Naive thymus-derived CD4-positive, alpha-beta T cell (primary cell): ENCODE measurements around the gene S100A8. TPM values are rescaled to one million over a fixed set of nuclear protein-coding genes. Genes with fewer than 3 reads are reported as not detected.
"Not testable (repeated sequence)": the region's sequence is repeated elsewhere in the genome, so short reads cannot be mapped to it uniquely, and the experiment has no call there.

Source experiments
- ATAC-seq: fragments of 150-1000 bp; cut with Tn5 transposase; 2 replicates; pipeline ENCODE4 v1.10.0; 2021; ENCODE audit warnings: mild to moderate bottlenecking, moderate library complexity
- CTCF ChIA-PET: fragments of 350-600 bp; sonication (Branson Sonifier 250); formaldehyde crosslinking; loops from one replicate; lab custom pipeline; 2021; ENCODE audit warnings: antibody characterized with exemption; lab: Charles Lee
- POLR2A ChIA-PET: fragments of 350-600 bp; sonication (Branson Sonifier 250); formaldehyde crosslinking; loops from one replicate; lab custom pipeline; 2021; ENCODE audit warnings: antibody characterized with exemption, inconsistent platforms; lab: Charles Lee
- DNase-seq, 9 donors: peaks; one replicate each; pipeline versions ENCODE4 v3.0.0 to v3.0.0-alpha.2; 2020 to 2022; ENCODE audit warnings: mixed read lengths in 1 of 9
- H3K27ac ChIP-seq: one replicate; pipeline ENCODE4 v1.7.0; 2013; ENCODE audit warnings: mild to moderate bottlenecking, low read depth, low read length, moderate library complexity
- H3K27me3 ChIP-seq, 2 donors: one replicate each; pipeline ENCODE4 v1.7.0; 2013; ENCODE audit warnings: low read length in 2 of 2, mild to moderate bottlenecking in 2 of 2, moderate library complexity in 2 of 2; ENCODE audit not compliant: control insufficient read depth in 2 of 2, insufficient read depth in 2 of 2
- H3K36me3 ChIP-seq, 3 experiments: 1 replicate in 2 of 3; 2 replicates in 1 of 3; pipeline ENCODE4 v1.7.0; 2013; ENCODE audit warnings: low read length in 3 of 3, mild to moderate bottlenecking in 3 of 3, moderate library complexity in 1 of 3; ENCODE audit not compliant: insufficient read depth in 3 of 3, control insufficient read depth in 2 of 3
- H3K4me1 ChIP-seq, 2 donors: one replicate each; pipeline ENCODE4 v1.7.0; 2013; ENCODE audit warnings: low read length in 2 of 2, mild to moderate bottlenecking in 2 of 2, moderate library complexity in 1 of 2; ENCODE audit not compliant: control insufficient read depth in 2 of 2, insufficient read depth in 2 of 2
- H3K4me3 ChIP-seq: 2 replicates; pipeline ENCODE4 v1.7.0; 2013; ENCODE audit warnings: mild to moderate bottlenecking, low read length
- H3K9me3 ChIP-seq, 3 experiments: 1 replicate in 2 of 3; 2 replicates in 1 of 3; pipeline ENCODE4 v1.7.0; 2013; ENCODE audit warnings: low read length in 3 of 3; ENCODE audit not compliant: control insufficient read depth in 2 of 3
- H3K27ac Mint-ChIP-seq, 9 donors: one replicate each; pipeline ENCODE4 v1.8.0; 2020 to 2022; ENCODE audit warnings: mixed read lengths in 9 of 9, mild to moderate bottlenecking in 8 of 9, moderate library complexity in 5 of 9, inconsistent platforms in 2 of 9
- H3K27me3 Mint-ChIP-seq, 5 donors: one replicate each; pipeline ENCODE4 v1.8.0; 2021 to 2022; ENCODE audit warnings: mixed read lengths in 5 of 5, mild to moderate bottlenecking in 1 of 5
- H3K36me3 Mint-ChIP-seq, 5 donors: one replicate each; pipeline ENCODE4 v1.8.0; 2020 to 2022; ENCODE audit warnings: mixed read lengths in 5 of 5, mild to moderate bottlenecking in 3 of 5, inconsistent platforms in 1 of 5
- H3K4me1 Mint-ChIP-seq, 7 donors: one replicate each; pipeline ENCODE4 v1.8.0; 2020 to 2022; ENCODE audit warnings: mixed read lengths in 7 of 7, mild to moderate bottlenecking in 3 of 7, inconsistent platforms in 1 of 7
- H3K4me3 Mint-ChIP-seq, 10 donors: one replicate each; pipeline ENCODE4 v1.8.0; 2020 to 2022; ENCODE audit warnings: mild to moderate bottlenecking in 10 of 10, mixed read lengths in 10 of 10, moderate library complexity in 6 of 10, inconsistent platforms in 2 of 10
- H3K9me3 Mint-ChIP-seq, 11 donors: one replicate each; pipeline ENCODE4 v1.8.0; 2020 to 2022; ENCODE audit warnings: mixed read lengths in 11 of 11, mild to moderate bottlenecking in 4 of 11, inconsistent platforms in 1 of 11, moderate library complexity in 1 of 11
- intact Hi-C, 2 donors: fragments of 100-400 bp; cut with micrococcal nuclease; formaldehyde crosslinking; loops; one replicate each; pipeline ENCODE4 v1.15.1; 2023
- polyA plus RNA-seq, 2 donors: library from polyadenylated mRNA; unstranded; fragments of 300-500 nt; fragmentation: Illumina TruSeq; gene quantifications; one replicate each; pipeline ENCODE4 v1.2.3, GENCODE V29; 2021
- total RNA-seq, 6 experiments: library from RNA in 5 of 6; stranded (reverse) in 5 of 6; gene quantifications; 1 replicate in 5 of 6; 2 replicates in 1 of 6; pipeline ENCODE4 v1.2.3 and lab custom pipeline; 2021 to 2026

Gene S100A8
- total and polyA plus RNA-seq, 7 experiments from 2014 or later: 1.3 to 1,624 (median 6.7) TPM; not detected in 1

DNA sequence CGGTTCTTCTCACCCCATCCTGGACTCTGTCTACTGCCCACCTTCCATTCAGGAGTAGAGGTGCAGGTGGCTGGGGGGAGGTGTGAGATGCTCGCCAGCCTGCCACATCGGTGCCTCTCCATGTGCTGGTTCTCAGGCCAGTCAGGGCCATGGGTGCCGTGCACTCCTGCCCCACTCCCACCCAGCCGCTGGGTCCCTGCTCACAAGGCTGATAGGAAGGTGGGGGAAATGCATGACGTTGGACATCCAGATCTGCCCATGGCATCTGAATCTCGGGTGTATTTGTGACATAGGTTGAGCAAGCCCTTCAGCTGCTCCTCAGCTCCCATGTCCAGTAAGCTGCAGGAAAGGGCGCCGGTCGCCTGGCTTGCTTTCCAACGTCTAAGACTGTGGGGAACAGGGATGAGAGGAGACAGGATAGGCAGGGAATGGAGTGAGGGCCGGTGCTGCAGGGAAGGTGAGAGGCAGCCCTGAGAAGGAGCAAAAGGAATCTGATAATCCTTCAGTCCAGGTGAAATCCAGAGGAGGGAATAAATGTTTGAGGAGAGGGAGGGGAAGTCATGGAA, 37.3 kb upstream of the S100A8 start:
- ChIA-PET CTCF (no interaction called here), POLR2A (no interaction called here)
- H3K27me3 ChIP-seq: no peaks in the 10 kb centered on the region
- DNase-seq (no peak), ATAC-seq (no peak)
- Mint-ChIP-seq H3K4me3 (no peak overlapping the region), H3K9me3 (peaks cover 0 to 2% (median 0%) of the 10 kb centered on the region in 11 donors), H3K27me3 (peaks cover 5 to 52% (median 40%) of the 10 kb centered on the region in 5 donors), H3K4me1 (no peaks in the 10 kb centered on the region), H3K27ac (no peak overlapping the region), H3K36me3 (no peaks in the 10 kb centered on the region)
- no peaks in the 10 kb centered on the region for H3K9me3 ChIP-seq
- no peak overlapping the region for H3K4me3 ChIP-seq
- H3K27ac ChIP-seq: no peak overlapping the region
- H3K4me1 ChIP-seq: no peaks in the 10 kb centered on the region
- intact Hi-C loops: no loop called here
- H3K36me3 ChIP-seq: no peaks in the 10 kb centered on the region

DNA sequence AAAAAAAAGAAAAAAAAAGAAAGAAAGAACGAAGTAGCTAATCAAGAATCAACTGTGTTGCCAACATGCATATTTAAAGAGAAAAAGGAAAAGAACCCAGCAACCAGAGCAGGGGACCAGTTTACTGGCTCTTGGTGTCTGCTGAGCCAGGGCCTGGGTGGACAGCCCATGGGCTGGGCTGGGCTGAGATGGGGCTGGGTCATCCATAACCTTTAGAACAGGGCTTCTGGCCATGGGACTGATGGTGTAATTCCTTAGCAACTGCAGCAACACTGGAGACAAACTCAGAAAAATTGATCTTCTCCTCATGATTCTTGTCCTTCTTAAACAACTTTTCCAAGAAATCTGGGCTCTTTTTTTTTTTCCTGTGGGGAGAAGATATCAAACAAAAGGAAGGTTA, 35.9 kb upstream of the S100A8 start:
- no peaks in the 10 kb centered on the region for H3K36me3 ChIP-seq
- H3K4me1 ChIP-seq: no peaks in the 10 kb centered on the region
- peaks cover 0 to 2% (median 0%) of the 10 kb centered on the region in 11 donors for H3K9me3 Mint-ChIP-seq
- CTCF ChIA-PET: no interaction called here
- H3K4me1 Mint-ChIP-seq: no peaks in the 10 kb centered on the region
- no peak for DNase-seq
- H3K4me3 Mint-ChIP-seq: no peak overlapping the region
- H3K36me3 Mint-ChIP-seq: no peaks in the 10 kb centered on the region
- no peak overlapping the region for H3K27ac Mint-ChIP-seq
- intact Hi-C loops: no loop called here
- no peaks in the 10 kb centered on the region for H3K9me3 ChIP-seq
- H3K27me3 ChIP-seq: no peaks in the 10 kb centered on the region
- H3K27me3 Mint-ChIP-seq: peaks cover 5 to 52% (median 44%) of the 10 kb centered on the region in 5 donors
- no peak overlapping the region for H3K27ac ChIP-seq
- ATAC-seq: no peak
- no peak overlapping the region for H3K4me3 ChIP-seq
- POLR2A ChIA-PET: no interaction called here

DNA sequence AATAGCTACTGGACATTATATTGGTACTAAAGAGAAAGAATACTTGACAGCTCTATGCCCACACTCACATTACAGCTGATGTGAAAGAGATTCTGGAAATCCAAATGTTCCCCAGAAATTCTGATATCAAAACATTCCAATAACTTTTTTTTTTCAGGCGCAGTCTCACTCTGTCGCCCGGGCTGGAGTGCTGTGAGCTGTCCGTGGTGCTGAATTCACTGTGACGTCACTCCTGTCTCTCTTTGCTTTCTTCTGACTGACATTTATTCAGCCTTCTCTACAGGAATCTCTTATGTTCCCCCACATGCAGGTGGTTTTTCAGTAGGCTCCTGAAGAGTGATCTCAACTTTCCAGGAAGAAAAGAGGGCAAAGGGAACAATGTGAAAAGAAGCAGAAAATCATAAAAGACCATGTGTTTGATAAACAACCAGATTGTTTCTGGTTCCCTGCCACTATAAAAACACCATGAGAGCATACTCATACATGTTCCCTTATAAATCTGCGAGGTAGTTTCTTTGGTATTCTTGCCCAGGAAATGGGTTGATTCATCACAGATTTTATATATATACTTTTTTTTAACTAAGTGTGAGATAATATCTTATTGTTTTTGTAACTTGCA, 31.7 kb upstream of the S100A8 start:
- ChIA-PET POLR2A (interaction anchor here (0.7 kb wide), 1 partner anchor 14 kb away, joined by 5 read pairs; no protein-coding TSS in a partner anchor), CTCF (no interaction called here)
- no peak overlapping the region for H3K4me3 ChIP-seq
- Mint-ChIP-seq H3K27ac (no peak overlapping the region), H3K27me3 (peaks cover 5 to 69% (median 63%) of the 10 kb centered on the region in 5 donors), H3K4me1 (peaks cover 0 to 1% (median 0%) of the 10 kb centered on the region in 7 donors), H3K36me3 (peaks cover 0 to 5% (median 0%) of the 10 kb centered on the region in 5 donors), H3K9me3 (peaks cover 0 to 6% (median 0%) of the 10 kb centered on the region in 11 donors), H3K4me3 (no peak overlapping the region)
- DNase-seq (peak; percentile 24 to 69 (median 58)), ATAC-seq (peak; percentile 52)
- H3K9me3 ChIP-seq: no peaks in the 10 kb centered on the region
- H3K4me1 ChIP-seq: no peaks in the 10 kb centered on the region
- no peaks in the 10 kb centered on the region for H3K36me3 ChIP-seq
- intact Hi-C loops: loop anchor here (1.0 kb wide), 1 partner anchor 30 kb away; no protein-coding TSS in a partner anchor
- H3K27me3 ChIP-seq: no peaks in the 10 kb centered on the region
- H3K27ac ChIP-seq: no peak overlapping the region

DNA sequence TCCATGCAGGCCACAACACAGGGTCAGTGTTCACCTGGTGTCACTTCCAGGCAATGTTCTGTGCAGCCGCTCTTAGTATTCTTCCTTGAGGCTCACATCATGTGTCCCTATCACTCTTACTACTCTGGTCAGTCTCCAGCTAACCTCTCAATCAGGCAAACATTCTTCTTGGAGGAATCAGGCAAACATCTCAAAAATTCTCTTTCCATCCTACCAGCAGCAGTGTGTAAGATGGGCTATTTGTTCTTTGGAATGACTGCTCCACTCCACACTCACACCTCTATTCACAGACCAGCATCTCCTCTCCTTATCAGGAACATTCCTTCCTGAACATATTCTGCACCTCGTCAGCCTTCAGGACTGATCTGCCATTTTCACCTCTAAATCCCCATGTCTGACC, 29.4 kb upstream of the S100A8 start:
- H3K36me3 Mint-ChIP-seq: peaks cover 0 to 5% (median 0%) of the 10 kb centered on the region in 5 donors
- Histone ChIP-seq H3K27ac (no peak overlapping the region), H3K36me3 (no peaks in the 10 kb centered on the region), H3K9me3 (no peaks in the 10 kb centered on the region), H3K27me3 (no peaks in the 10 kb centered on the region), H3K4me3 (no peak overlapping the region), H3K4me1 (no peaks in the 10 kb centered on the region)
- intact Hi-C loops: no loop called here
- H3K4me1 Mint-ChIP-seq: peaks cover 0 to 1% (median 0%) of the 10 kb centered on the region in 7 donors
- no peak overlapping the region for H3K27ac Mint-ChIP-seq
- ChIA-PET CTCF (no interaction called here), POLR2A (no interaction called here)
- peaks cover 0 to 6% (median 0%) of the 10 kb centered on the region in 11 donors for H3K9me3 Mint-ChIP-seq
- no peak for DNase-seq
- H3K4me3 Mint-ChIP-seq: no peak overlapping the region
- H3K27me3 Mint-ChIP-seq: peaks cover 0 to 58% (median 49%) of the 10 kb centered on the region in 5 donors
- ATAC-seq: no peak

DNA sequence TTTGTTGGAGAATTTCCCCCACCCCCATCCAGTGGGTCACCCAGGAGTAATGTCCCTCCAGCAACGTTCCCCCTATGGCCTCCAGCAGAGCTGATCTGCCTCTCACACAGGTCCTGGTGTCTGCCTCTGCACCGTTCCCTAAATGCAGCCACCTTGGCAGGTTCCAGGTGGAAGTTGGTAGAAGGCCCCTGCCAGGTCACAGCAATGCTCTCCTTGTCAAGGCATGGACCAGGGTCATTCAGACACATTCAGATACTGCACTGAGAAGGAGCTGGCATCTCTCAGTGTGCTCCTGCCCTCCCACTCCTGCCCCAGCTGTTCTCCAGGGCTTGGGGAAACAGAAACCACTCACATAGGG, 28.5 kb upstream of the S100A8 start:
- intact Hi-C loops, ATAC-seq, H3K36me3 Mint-ChIP-seq, H3K9me3 ChIP-seq, H3K27ac Mint-ChIP-seq, DNase-seq, H3K4me1 Mint-ChIP-seq, CTCF ChIA-PET, H3K27me3 ChIP-seq, H3K36me3 ChIP-seq, H3K4me3 ChIP-seq, POLR2A ChIA-PET, H3K9me3 Mint-ChIP-seq, H3K27ac ChIP-seq, H3K4me3 Mint-ChIP-seq, H3K4me1 ChIP-seq: not testable (repeated sequence)
- peaks cover 0 to 54% (median 45%) of the 10 kb centered on the region in 5 donors for H3K27me3 Mint-ChIP-seq

DNA sequence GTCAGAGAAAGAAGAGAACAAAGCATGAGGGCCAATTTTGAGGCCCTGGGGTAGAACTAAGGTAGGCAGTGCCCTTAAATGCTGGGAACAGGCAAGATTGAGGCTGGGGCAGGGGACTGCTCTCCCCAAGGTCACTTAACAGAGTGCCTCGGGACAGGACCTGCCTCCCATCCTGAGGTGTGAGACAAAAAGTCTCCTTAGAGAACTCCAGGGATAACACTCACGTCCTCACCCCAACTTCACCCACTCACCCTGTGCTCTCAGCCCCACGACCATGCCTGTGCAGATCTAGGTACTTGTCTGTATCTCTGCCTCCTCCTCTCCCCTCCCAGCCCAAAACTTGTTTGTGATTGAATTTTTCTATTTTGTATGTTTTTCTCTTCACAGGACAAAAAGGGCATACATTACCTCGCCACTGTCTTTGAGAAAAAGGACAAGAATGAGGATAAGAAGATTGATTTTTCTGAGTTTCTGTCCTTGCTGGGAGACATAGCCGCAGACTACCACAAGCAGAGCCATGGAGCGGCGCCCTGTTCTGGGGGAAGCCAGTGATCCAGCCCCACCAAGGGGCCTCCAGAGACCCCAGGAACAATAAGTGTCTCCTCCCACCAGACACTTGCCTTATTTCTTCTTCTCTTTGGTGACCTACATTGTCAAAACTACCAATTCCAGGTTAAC, 28.0 kb upstream of the S100A8 start:
- H3K4me3 Mint-ChIP-seq, H3K27me3 ChIP-seq, H3K9me3 ChIP-seq, H3K36me3 ChIP-seq, H3K4me1 ChIP-seq, H3K27ac ChIP-seq, H3K4me3 ChIP-seq, H3K36me3 Mint-ChIP-seq, CTCF ChIA-PET, intact Hi-C loops, POLR2A ChIA-PET, H3K27ac Mint-ChIP-seq, ATAC-seq, DNase-seq, H3K4me1 Mint-ChIP-seq: not testable (repeated sequence)
- peaks cover 0 to 13% (median 4%) of the 10 kb centered on the region in 11 donors for H3K9me3 Mint-ChIP-seq
- H3K27me3 Mint-ChIP-seq: peaks cover 0 to 49% (median 40%) of the 10 kb centered on the region in 5 donors
